Neural progenitor cell (in vitro differentiated cells): ENCODE results near the gene AUP1. TPM values are rescaled to one million over a fixed set of nuclear protein-coding genes. Genes with fewer than 3 reads are reported as not detected.
A peak's percentile ranks its signal among the peaks of the same experiment; 100 is the strongest.

Experiments
- DNase-seq: peaks from one replicate; pipeline ENCODE4 v3.0.0-alpha.2; 2016; ENCODE audit warnings: low spot score
- H2AFZ ChIP-seq: fragments of 200-600 bp; sonication (generic); replicated peaks from 2 replicates; pipeline ENCODE4 v1.6.1; 2016; ENCODE audit warnings: antibody characterized with exemption
- H3F3A ChIP-seq: fragments of 200-600 bp; sonication (generic); 2 replicates; pipeline ENCODE4 v1.6.1; 2016; ENCODE audit warnings: antibody characterized with exemption, low read depth
- H3K27ac ChIP-seq: fragments of 200-600 bp; sonication (generic); 2 replicates; pipeline ENCODE4 v1.5.1; 2016; ENCODE audit warnings: mild to moderate bottlenecking
- H3K27me3 ChIP-seq: fragments of 200-600 bp; sonication (generic); 2 replicates; pipeline ENCODE4 v1.6.1; 2016; ENCODE audit warnings: mild to moderate bottlenecking, moderate library complexity
- H3K36me3 ChIP-seq: fragments of 200-600 bp; sonication (generic); 2 replicates; pipeline ENCODE4 v1.5.1; 2016
- H3K4me1 ChIP-seq: fragments of 200-600 bp; sonication (generic); 2 replicates; pipeline ENCODE4 v1.6.1; 2016; ENCODE audit warnings: mixed run types
- H3K4me2 ChIP-seq: fragments of 200-600 bp; sonication (generic); 2 replicates; pipeline ENCODE4 v1.6.1; 2016
- H3K4me3 ChIP-seq: fragments of 200-600 bp; sonication (generic); 2 replicates; pipeline ENCODE4 v1.5.1; 2016
- H3K79me2 ChIP-seq: fragments of 200-600 bp; sonication (generic); 2 replicates; pipeline ENCODE4 v1.6.1; 2016; ENCODE audit warnings: low read depth
- H3K9ac ChIP-seq: fragments of 200-600 bp; sonication (generic); 2 replicates; pipeline ENCODE4 v1.6.1; 2016
- H3K9me3 ChIP-seq: fragments of 200-600 bp; sonication (generic); 2 replicates; pipeline ENCODE4 v1.5.1; 2016; ENCODE audit warnings: low read depth
- H4K20me1 ChIP-seq: fragments of 200-600 bp; sonication (generic); 2 replicates; pipeline ENCODE4 v1.6.1; 2016; ENCODE audit warnings: low read depth
- H3K27ac Mint-ChIP-seq: 3 replicates; pipeline ENCODE4 v1.8.0; 2021; ENCODE audit warnings: mixed read lengths
- H3K27me3 Mint-ChIP-seq: 2 replicates; pipeline ENCODE4 v1.8.0; 2022; ENCODE audit warnings: low read depth, mild to moderate bottlenecking, inconsistent platforms, moderate library complexity, mixed read lengths; ENCODE audit not compliant: insufficient read depth
- H3K36me3 Mint-ChIP-seq: 3 replicates; pipeline ENCODE4 v1.8.0; 2021; ENCODE audit warnings: mixed read lengths
- H3K4me1 Mint-ChIP-seq: 3 replicates; pipeline ENCODE4 v1.8.0; 2021; ENCODE audit warnings: mixed read lengths
- H3K4me3 Mint-ChIP-seq: 3 replicates; pipeline ENCODE4 v1.8.0; 2021; ENCODE audit warnings: mild to moderate bottlenecking, moderate library complexity, mixed read lengths
- H3K9me3 Mint-ChIP-seq: 3 replicates; pipeline ENCODE4 v1.8.0; 2020; ENCODE audit warnings: mixed read lengths
- CTCF ChIP-seq: fragments of 200-600 bp; sonication (generic); IDR thresholded peaks from 2 replicates; pipeline ENCODE4 v1.5.1; 2017; ENCODE audit warnings: antibody characterized with exemption, mild to moderate bottlenecking
- EZH2 ChIP-seq: fragments of 200-600 bp; sonication (generic); IDR thresholded peaks from 2 replicates; pipeline ENCODE4 v1.6.1; 2017; ENCODE audit warnings: antibody characterized with exemption, mild to moderate bottlenecking, moderate library complexity
- EZH2phosphoT487 ChIP-seq: fragments of 200-600 bp; sonication (generic); IDR thresholded peaks from 2 replicates; pipeline ENCODE4 v1.6.1; 2017; ENCODE audit warnings: antibody characterized with exemption
- total RNA-seq: library from RNA; depleted of rRNA; stranded (reverse); fragments of >200 nt; gene quantifications from 2 replicates; pipeline ENCODE4 v1.2.3, GENCODE V29; 2015; ENCODE audit warnings: low replicate concordance

Gene AUP1
- total RNA-seq, 1 donor from 2014 or later: 47.9 TPM

- H3K4me1 Mint-ChIP-seq: peaks cover 44% of the 10 kb centered on the region
- H3K4me1 ChIP-seq: peaks cover 35% of the 10 kb centered on the region
- peaks cover 2% of the 10 kb centered on the region for H3K9me3 Mint-ChIP-seq
- TF ChIP-seq CTCF (no peak), EZH2 (no peak), EZH2phosphoT487 (no peak)
- peaks cover 35% of the 10 kb centered on the region for H4K20me1 ChIP-seq
- H2AFZ ChIP-seq: no peak overlapping the region
- no peak overlapping the region for H3K27ac ChIP-seq
- H3K27me3 Mint-ChIP-seq: peaks cover 89% of the 10 kb centered on the region
- peaks cover under 1% of the 10 kb centered on the region for H3K79me2 ChIP-seq
- peaks cover 50% of the 10 kb centered on the region for H3F3A ChIP-seq
- H3K27ac Mint-ChIP-seq: no peak overlapping the region
- H3K4me3 ChIP-seq: no peak overlapping the region
- no peaks in the 10 kb centered on the region for H3K36me3 ChIP-seq
- H3K9ac ChIP-seq: no peak overlapping the region
- peaks cover 13% of the 10 kb centered on the region for H3K36me3 Mint-ChIP-seq
- H3K27me3 ChIP-seq: peaks cover 100% of the 10 kb centered on the region
- H3K4me2 ChIP-seq: no peak overlapping the region
- no peaks in the 10 kb centered on the region for H3K9me3 ChIP-seq
- H3K4me3 Mint-ChIP-seq: no peak overlapping the region
- no peak for DNase-seq
These were observed 28.9 kb downstream of the AUP1 start for GRCh38 chr2:74500578-74500946.

GRCh38 chr2:74499940-74500577, 29.4 kb downstream of the AUP1 start:
- Mint-ChIP-seq H3K27me3 (peaks cover 89% of the 10 kb centered on the region), H3K4me3 (peak overlapping the region; percentile 46), H3K4me1 (peaks cover 43% of the 10 kb centered on the region), H3K9me3 (peaks cover 2% of the 10 kb centered on the region), H3K27ac (no peak overlapping the region), H3K36me3 (peaks cover 8% of the 10 kb centered on the region)
- H3K9me3 ChIP-seq: no peaks in the 10 kb centered on the region
- H3K4me2 ChIP-seq: peak overlapping the region; percentile 91
- H3K9ac ChIP-seq: no peak overlapping the region
- H4K20me1 ChIP-seq: peaks cover 35% of the 10 kb centered on the region
- TF ChIP-seq EZH2: no peak
- TF ChIP-seq EZH2phosphoT487: no peak
- TF ChIP-seq CTCF: no peak
- no peak for DNase-seq
- H3K79me2 ChIP-seq: no peaks in the 10 kb centered on the region
- peaks cover 35% of the 10 kb centered on the region for H3K4me1 ChIP-seq
- H3K4me3 ChIP-seq: no peak overlapping the region
- no peaks in the 10 kb centered on the region for H3K36me3 ChIP-seq
- peaks cover 100% of the 10 kb centered on the region for H3K27me3 ChIP-seq
- H2AFZ ChIP-seq: no peak overlapping the region
- H3F3A ChIP-seq: peaks cover 50% of the 10 kb centered on the region
- H3K27ac ChIP-seq: no peak overlapping the region

- Histone ChIP-seq H3K79me2 (no peaks in the 10 kb centered on the region), H3K4me3 (peak within 1 kb of the TSS; percentile 48), H3K36me3 (no peaks in the 10 kb centered on the region), H4K20me1 (peaks cover 35% of the 10 kb centered on the region), H3K9ac (no peak within 1 kb of the TSS), H3K27me3 (peaks cover 100% of the 10 kb centered on the region), H2AFZ (peak within 1 kb of the TSS; percentile 66), H3K27ac (no peak within 1 kb of the TSS), H3K9me3 (no peaks in the 10 kb centered on the region), H3F3A (peaks cover 47% of the 10 kb centered on the region), H3K4me2 (peak within 1 kb of the TSS; percentile 91), H3K4me1 (peaks cover 35% of the 10 kb centered on the region)
- H3K27ac Mint-ChIP-seq: no peak within 1 kb of the TSS
- H3K27me3 Mint-ChIP-seq: peaks cover 83% of the 10 kb centered on the region
- peak; percentile 60 for DNase-seq
- peaks cover 2% of the 10 kb centered on the region for H3K36me3 Mint-ChIP-seq
- peaks cover 39% of the 10 kb centered on the region for H3K4me1 Mint-ChIP-seq
- no peak for TF ChIP-seq CTCF
- peak; percentile 93 for TF ChIP-seq EZH2phosphoT487
- peak; percentile 88 for TF ChIP-seq EZH2
- H3K9me3 Mint-ChIP-seq: peaks cover 2% of the 10 kb centered on the region
- peak within 1 kb of the TSS; percentile 79 for H3K4me3 Mint-ChIP-seq
These were observed 30.1 kb downstream of the AUP1 start, which contains the start of gene LBX2 for GRCh38 chr2:74499267-74499939. TSS of gene LBX2 (minus strand) at chr2:74499603. CDS start at chr2:74499537, 66 bp downstream.
